ENCODE data around the gene GOT1. TPM values are rescaled to one million over a fixed set of nuclear protein-coding genes. Genes with fewer than 3 reads are reported as not detected.

Gene GOT1
- total RNA-seq, 2 donors from 2014 or later, result 30.6 to 73.0 TPM

DNA sequence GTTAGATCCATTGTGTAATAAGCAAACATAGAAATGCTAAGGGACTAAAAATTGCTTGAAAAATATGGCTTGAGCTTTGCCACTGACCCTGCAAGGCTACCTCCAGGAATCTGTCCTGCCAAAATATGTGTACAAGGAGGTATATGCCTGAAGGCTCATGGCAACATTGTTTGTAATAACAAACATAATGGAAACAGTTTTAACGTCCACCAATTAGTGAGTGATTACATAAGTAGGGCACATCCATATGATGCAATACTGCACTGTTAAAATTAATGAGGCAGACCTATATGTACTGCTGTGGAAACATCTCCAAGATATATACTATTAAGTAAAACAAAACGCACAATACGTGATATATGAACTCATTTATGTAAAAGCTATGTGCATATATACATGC lies 13.1 kb upstream of the GOT1 start:
- ATAC-seq, result no peak
- Mint-ChIP-seq H3K9me3 (no peaks in the 10 kb centered on the region), H3K36me3 (no peaks in the 10 kb centered on the region), H3K27ac (no peak overlapping the region)
- no peak for DNase-seq (ENCODE audit: low spot score in 2 of 2)

DNA sequence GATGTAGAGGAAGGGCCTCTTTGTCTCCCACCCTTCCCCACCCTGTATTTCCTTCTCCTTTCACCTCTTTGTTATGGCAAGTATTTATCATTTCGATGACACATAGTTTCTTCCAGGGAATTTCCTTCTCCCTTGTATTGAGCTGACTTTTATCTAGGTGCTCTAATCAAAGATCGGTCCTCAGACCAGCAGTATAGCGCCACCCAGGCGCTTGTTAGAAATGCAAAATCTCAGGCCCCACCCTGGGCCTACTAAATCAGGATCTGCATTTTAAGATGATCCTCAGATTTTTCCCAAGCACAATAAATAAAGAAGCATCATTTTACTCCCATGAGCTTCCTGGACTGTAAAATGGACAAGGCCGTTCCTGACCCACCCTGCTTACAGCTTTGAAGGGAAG lies 12.0 kb upstream of the GOT1 start:
- Mint-ChIP-seq H3K27ac (no peak overlapping the region), H3K36me3 (no peaks in the 10 kb centered on the region), H3K9me3 (no peaks in the 10 kb centered on the region)
- ATAC-seq (no peak), DNase-seq (ENCODE audit: low spot score in 2 of 2) (no peak)

DNA sequence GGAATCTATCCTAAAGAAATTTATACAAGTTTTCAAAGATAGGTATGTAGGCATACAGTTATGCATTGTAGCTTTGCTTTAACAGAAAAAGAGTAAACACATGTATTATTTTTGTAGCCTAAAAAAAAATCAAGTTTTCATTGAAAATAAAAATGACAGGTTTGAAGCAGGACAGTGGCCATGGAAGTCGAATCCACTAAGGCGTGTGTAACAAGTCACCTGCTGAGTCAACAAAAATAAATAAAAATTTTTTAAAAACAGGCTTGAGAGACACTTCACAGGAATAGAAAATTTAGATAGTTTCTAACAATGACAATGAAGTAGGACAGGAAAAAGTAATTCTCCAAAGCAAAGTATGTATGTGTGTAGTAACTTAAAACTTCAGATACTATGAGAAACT lies 8.5 kb upstream of the GOT1 start:
- Mint-ChIP-seq H3K9me3 (no peaks in the 10 kb centered on the region), H3K27ac (no peak overlapping the region), H3K36me3 (no peaks in the 10 kb centered on the region)
- ATAC-seq (no peak), DNase-seq (ENCODE audit: low spot score in 2 of 2) (no peak)

DNA sequence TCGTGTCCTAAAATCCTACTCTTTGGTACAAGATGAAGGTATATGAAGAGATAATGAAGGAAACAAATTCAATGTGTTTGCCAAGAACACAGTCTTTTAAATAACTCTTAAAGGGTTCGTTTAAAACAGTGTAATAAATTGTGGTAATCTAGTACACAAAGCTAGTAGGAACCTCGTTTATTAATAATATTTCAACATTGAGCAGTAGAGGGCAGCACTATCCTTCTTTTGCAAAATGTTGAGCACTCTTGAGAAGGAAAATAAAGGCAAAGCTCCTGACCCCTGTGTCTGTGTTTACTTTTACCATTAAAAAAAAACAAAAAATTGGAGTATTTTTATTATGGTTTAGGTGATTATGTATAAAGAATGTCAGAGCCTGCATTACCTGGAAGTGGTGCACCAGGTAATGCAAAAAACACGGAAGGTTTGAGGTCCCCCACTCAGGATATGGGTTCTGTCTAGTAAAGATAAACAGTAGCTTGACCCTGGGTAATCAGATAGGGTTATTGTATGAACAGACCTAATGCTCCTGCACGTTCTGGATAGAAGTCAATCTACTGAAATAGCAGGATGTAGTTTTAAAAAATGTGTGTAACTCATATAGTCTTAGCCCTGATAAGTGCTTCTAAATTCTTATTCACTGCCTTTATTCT lies 5.7 kb upstream of the GOT1 start:
- Mint-ChIP-seq H3K36me3 (peaks cover 11% of the 10 kb centered on the region in 2 donors), H3K27ac (no peak overlapping the region), H3K9me3 (no peaks in the 10 kb centered on the region)
- DNase-seq (ENCODE audit: low spot score in 2 of 2) (peak in 1 of 2 donors; percentile 10), ATAC-seq (no peak)

DNA sequence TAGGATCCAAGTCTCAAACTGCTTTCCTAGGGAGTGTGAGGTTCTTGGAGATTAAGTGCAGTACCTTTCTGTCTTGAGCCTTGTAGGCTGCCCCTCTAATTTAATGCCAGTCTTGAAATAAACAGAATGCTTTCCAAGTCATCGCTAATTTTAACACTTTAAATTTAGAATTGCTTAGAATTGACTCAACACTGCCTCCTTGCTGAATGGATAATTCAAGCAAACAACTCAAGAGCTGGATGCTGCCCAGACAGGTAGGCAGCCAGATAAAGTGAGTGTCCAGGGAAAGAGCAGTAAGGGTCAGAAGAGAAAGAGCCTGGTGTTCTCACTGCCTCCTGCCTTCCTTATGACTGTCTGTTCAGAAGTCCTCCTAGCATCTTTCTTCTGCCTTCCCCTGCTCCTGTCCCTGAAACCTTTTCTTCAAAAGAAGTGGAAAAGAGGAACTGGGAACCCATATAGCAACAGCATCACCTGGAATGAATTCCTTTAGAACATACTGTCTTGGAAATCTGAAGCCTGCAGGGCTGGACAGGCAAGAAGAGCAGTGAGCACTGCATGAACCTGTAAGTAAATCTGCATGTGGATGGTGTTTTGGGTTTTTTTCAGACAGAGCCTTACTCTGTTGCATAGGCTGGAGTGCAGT lies 3.1 kb upstream of the GOT1 start:
- H3K36me3 Mint-ChIP-seq, result peaks cover 12 to 21% of the 10 kb centered on the region in 2 donors
- ATAC-seq, result no peak

DNA sequence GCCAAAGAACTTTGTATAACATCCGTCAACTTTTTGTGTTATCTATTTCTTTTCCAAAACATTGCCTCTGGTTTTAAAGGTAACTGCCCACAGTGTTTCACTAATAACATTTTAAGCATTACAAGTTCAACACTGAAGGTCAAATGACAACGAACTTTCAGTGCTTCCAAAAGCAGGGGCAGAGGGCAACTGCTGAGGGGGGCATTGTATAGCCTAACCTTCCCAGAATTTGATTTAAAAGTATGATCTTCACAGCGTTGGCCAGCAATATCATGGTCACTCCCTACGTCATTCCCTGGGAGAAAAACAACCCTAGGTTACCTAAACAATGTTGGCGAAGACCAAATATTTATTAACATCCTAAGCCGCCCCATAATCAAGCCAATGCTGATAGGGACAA lies 2.5 kb upstream of the GOT1 start:
- Mint-ChIP-seq H3K36me3 (peaks cover 12 to 21% of the 10 kb centered on the region in 2 donors), H3K27ac (no peak overlapping the region), H3K9me3 (no peaks in the 10 kb centered on the region)
- DNase-seq (ENCODE audit: low spot score in 2 of 2) (no peak), ATAC-seq (no peak)

More for the DNA sequence above, 3.1 kb upstream of the GOT1 start:
- DNase-seq (ENCODE audit: low spot score in 2 of 2), result no peak
- Mint-ChIP-seq H3K27ac (no peak overlapping the region), H3K9me3 (no peaks in the 10 kb centered on the region)

DNA sequence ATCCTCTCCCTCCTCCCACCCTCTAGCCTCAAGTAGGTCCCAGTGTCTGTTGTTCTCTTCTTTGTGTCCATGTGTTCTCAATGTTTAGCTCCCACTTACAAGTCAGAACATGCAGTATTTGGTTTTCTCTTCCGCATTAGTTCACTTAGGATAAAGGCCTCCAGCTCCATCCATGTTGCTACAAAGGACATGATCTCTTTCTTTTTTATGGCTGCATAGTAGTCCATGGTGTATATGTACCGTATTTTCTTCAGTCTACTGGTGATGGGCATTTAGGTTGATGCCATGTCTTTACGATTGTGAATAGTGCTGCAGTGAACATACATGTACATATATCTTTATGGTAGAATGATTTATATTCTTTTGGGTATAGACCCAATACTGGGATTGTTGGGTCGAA lies 1.6 kb upstream of the GOT1 start:
- H3K27ac Mint-ChIP-seq, result peak overlapping the region in 1 of 2 donors; percentile 99
- ATAC-seq, result no peak
- no peak for DNase-seq (ENCODE audit: low spot score in 2 of 2)
- no peaks in the 10 kb centered on the region for H3K9me3 Mint-ChIP-seq
- peaks cover 12 to 21% of the 10 kb centered on the region in 2 donors for H3K36me3 Mint-ChIP-seq

DNA sequence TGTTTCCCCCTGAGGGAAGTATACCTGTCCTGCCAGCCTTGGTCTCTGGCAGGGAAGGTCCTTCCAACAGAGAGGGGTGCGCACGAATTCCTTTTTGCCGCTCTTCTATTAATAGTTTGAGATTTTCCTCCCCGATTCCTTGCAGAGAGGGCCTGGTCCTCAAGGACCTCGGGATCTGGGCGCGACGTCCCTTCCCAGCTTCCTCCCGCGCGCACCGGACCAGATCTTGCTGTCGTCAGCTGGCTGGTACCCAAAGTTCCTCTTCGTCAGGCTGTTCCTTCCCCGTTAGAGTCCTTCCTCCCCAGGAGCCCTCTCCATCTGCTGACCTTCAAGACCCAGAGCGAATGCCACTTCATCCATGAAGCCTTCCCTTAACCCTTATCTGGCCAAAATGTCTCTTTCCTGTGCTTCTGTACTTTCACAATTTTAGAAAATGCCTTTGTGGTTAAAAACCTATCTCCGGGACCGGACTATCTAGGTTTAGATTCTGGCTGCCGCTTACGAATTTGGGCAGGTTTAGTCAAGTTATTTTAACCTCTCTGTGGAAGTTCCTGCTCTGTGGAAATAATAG lies 851 bp upstream of the GOT1 start:
- H3K9me3 Mint-ChIP-seq, result no peaks in the 10 kb centered on the region
- peak overlapping the region; percentile 97 to 99 for H3K27ac Mint-ChIP-seq
- H3K36me3 Mint-ChIP-seq, result peaks cover 12 to 21% of the 10 kb centered on the region in 2 donors
- DNase-seq (ENCODE audit: low spot score in 2 of 2) (peak in 1 of 2 donors; percentile 13), ATAC-seq (peak in 1 of 2 donors; percentile 17)

DNA sequence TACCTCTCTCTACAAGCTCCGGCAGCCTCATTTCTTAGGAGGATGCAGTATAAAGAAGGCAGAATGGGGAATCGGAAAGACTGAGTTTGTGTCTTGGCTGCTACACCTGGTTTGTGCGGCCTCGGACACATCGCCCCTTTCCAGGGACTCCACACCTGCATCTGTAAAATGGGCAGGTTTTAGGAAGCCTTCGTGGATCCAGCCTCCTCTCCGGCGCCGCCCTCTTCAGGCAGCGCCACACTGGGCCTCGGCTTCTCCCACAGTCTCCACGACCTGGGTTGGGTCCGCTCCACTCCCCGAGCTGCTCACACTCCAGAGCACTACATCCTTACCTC lies 341 bp downstream of the GOT1 start:
- peaks cover 14 to 21% of the 10 kb centered on the region in 2 donors for H3K36me3 Mint-ChIP-seq
- DNase-seq (ENCODE audit: low spot score in 2 of 2) (no peak), ATAC-seq (peak in 1 of 2 donors; percentile 7)
- peak overlapping the region; percentile 97 to 99 for H3K27ac Mint-ChIP-seq
- H3K9me3 Mint-ChIP-seq, result no peaks in the 10 kb centered on the region

DNA sequence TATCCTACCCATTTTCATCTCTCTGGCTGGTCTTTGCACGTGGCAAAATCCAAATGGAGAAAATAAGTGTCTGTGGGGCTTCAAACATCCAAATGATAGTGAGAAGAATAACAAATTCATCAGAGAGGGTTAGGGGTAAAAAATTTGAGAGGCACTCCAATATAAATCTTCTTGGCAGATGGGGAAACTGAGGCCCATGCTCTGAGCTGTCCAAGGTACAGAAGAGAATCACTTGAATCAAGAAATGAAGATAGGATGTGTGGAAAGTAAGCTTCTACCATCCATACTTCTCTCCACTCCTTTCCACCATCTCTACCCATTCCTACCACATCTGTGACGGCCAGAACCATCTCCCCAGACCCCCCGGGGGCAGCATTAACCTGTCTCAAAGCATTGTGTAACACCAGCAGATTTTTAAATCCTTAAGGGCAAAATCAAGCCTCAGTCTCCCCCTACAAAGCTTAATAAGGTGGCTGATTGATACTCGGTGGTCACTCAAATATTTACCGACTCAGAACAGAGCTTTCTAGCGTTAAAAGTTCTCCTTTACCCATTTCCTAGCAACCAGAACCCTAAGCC lies 818 bp downstream of the GOT1 start:
- peak overlapping the region; percentile 97 to 99 for H3K27ac Mint-ChIP-seq
- H3K36me3 Mint-ChIP-seq, result peaks cover 19 to 21% of the 10 kb centered on the region in 2 donors
- ATAC-seq (no peak), DNase-seq (ENCODE audit: low spot score in 2 of 2) (no peak)
- H3K9me3 Mint-ChIP-seq, result no peaks in the 10 kb centered on the region

DNA sequence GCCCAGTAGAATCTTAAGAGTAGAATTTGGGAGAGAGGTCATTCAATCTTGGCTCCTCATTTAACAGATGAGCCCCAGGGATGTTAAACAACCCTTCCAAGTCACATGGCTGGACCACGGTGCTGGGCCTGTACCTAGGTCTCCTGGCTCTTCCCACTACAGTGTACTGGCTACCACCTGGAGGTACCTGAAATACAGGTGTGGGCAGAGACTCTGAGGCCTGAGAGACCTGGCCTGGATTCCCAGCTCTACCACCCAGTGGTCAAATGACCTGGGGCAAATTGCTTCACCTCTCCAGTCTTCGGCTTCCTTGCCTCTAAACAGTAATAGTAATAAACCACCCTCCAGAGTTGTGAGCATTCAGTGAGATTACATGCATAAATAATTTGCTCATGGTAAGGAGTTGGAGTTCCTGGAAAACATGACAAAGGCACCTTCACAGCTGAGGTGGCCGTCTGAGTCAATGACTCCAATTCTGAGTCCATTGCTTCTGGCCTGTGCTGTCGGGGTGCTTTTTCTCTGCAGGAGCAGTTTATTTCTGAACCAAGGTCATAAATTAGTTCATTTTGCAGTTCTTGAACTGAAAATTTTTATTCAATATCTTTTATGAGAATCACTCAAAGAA lies 2.7 kb downstream of the GOT1 start:
- DNase-seq (ENCODE audit: low spot score in 2 of 2) (no peak), ATAC-seq (no peak)
- H3K27ac Mint-ChIP-seq, result no peak overlapping the region
- no peaks in the 10 kb centered on the region for H3K9me3 Mint-ChIP-seq
- H3K36me3 Mint-ChIP-seq, result peaks cover 19 to 22% of the 10 kb centered on the region in 2 donors

DNA sequence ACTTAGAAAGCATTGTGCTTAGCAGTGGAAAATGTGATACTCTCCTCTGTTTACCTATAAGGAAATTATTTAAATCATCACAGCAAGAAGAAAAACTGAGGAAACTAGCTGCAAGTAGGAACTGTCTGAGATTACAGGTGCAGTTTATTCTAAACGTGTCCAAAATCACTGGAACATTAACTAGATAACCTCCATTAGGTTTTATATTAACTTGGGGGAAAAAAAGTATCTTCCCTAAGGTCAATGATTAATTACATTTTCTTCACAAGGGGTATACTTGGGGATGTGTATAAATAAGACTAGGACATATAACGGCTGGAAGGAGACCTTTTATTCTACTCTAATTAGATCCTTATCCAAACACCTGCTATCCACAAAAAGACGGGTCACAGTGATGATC lies 3.7 kb downstream of the GOT1 start:
- Mint-ChIP-seq H3K9me3 (no peaks in the 10 kb centered on the region), H3K36me3 (peaks cover 13 to 24% of the 10 kb centered on the region in 2 donors), H3K27ac (no peak overlapping the region)
- no peak for ATAC-seq
- DNase-seq (ENCODE audit: low spot score in 2 of 2), result no peak

DNA sequence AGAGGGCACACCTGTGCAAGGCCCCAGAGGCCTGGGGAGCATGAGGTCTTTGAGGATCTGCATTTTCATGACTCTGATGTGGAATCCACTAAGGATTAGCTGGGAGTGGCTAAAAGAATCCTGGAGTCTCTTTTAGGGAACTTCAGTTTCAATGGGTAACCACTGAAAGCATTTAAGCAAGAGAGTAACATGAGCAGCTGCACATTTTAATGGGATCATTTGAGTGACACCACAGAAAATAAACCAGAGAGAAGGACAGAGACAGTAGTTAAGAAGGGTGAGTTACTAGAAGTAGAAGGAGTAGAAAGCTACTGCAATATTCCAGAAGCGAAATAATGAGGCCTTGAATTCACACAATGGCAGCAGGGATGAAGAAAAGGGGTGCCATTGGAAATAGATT lies 5.2 kb downstream of the GOT1 start:
- DNase-seq (ENCODE audit: low spot score in 2 of 2), result no peak
- Mint-ChIP-seq H3K36me3 (peaks cover 7 to 18% of the 10 kb centered on the region in 2 donors), H3K9me3 (no peaks in the 10 kb centered on the region), H3K27ac (peak overlapping the region; percentile 2 to 33)
- ATAC-seq, result no peak

DNA sequence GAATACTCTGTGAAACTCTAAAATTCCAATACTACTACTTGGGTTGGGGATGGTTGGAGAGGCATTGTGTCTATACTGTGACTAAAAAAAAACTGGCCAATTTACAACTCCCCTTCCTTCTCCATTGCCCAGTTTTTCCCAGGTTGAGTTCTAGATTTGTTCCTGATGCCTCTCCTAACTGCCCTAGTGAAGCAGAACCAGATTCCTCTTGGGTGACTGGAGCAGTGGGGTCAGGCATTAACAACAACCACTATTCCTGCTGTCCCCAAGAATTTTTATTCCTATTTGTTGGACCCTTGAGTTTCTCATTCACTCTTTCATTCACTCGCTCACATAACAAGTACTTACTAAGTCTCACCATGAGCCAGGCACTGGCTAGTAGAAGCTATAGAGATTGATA lies 5.8 kb downstream of the GOT1 start:
- Mint-ChIP-seq H3K9me3 (no peaks in the 10 kb centered on the region), H3K27ac (peak overlapping the region in 1 of 2 donors; percentile 33), H3K36me3 (peaks cover 9 to 18% of the 10 kb centered on the region in 2 donors)
- DNase-seq (ENCODE audit: low spot score in 2 of 2), result no peak
- ATAC-seq, result no peak

DNA sequence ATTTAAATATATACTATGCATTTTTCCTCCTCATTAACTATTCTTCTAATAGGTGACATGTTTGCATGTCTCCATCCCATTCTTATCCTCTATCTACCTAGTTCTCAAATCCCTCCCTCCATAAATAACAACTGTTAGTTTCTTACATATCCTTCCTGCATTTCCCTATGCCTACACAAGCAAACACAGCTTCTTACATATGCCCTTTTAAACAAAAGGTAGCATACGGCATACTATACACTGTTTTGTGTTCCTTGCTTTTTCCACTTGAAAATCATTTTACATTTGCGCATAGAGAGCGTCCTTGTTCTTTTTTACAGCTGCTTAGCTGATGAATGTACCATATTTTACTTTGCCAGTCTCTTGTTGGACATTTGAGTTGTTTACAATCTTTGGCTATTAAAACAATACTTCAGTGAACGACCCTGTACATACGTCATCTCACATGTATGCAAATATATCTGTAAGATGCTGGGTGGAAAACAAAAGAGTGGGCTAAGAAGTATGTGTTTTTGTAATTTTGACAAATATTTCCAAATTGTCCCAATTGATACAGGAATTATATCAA lies 7.8 kb downstream of the GOT1 start:
- ATAC-seq (no peak), DNase-seq (ENCODE audit: low spot score in 2 of 2) (no peak)
- Mint-ChIP-seq H3K36me3 (peaks cover 29 to 31% of the 10 kb centered on the region in 2 donors), H3K9me3 (no peaks in the 10 kb centered on the region), H3K27ac (no peak overlapping the region)

DNA sequence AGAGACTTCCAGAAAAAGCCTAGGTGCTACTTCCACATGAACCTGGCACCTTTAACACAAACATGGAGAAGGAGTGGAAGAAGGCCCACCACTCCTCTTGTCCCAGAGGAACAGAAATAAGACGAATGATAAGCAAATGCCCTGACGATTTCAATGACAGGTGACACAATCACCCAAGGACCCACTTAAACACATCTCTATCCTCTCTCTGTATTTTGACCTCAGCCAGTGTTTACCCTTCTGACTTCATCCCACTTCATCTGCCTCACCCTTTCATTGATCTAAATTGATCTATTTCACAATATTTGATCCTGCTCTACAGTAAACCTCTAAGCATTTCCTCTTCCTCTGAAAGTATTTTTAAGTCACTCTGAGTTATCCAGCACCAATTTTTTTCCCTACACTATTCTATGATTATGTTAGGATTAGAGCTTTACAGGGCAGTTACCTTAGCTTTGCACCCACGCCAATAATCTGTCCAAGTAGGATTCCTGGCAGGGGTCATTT lies 9.1 kb downstream of the GOT1 start:
- ATAC-seq (no peak), DNase-seq (ENCODE audit: low spot score in 2 of 2) (no peak)
- Mint-ChIP-seq H3K36me3 (peaks cover 34 to 35% of the 10 kb centered on the region in 2 donors), H3K9me3 (no peaks in the 10 kb centered on the region), H3K27ac (peak overlapping the region in 1 of 2 donors; percentile 58)

DNA sequence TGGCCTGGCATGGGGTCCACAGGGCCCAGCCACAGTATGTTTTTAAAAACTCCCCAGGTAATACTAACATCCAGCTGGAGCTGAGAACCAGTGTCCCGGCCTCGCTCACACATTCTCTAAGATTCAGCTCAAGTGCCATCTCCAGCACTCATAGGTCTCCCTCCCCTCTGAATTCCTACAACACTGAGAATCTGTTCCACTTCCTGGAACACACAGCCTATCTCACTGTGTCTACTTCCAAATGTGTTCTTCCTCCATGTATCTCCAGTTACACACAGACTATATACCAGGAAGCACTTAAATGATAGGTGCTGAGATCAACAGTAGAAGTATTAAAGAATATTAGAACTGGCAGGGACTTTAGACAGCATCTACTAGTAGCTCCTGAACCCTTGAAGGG lies 10.7 kb downstream of the GOT1 start:
- DNase-seq (ENCODE audit: low spot score in 2 of 2) (no peak), ATAC-seq (no peak)
- peaks cover 34 to 40% of the 10 kb centered on the region in 2 donors for H3K36me3 Mint-ChIP-seq
- no peaks in the 10 kb centered on the region for H3K9me3 Mint-ChIP-seq
- H3K27ac Mint-ChIP-seq, result no peak overlapping the region

All from activated naive CD4-positive, alpha-beta T cell treated with anti-CD3 and anti-CD28 coated beads, Interleukin-2, amount 50 U/mL, for 72 hours (primary cell).